NT2/D1 (cell line): ENCODE measurements around the gene CACFD1.

Experiments used
- DNase-seq: peaks from one replicate; pipeline ENCODE4 v3.0.0-alpha.2; 2011; ENCODE audit warnings: low read depth, low spot score
- H3K27me3 ChIP-seq: 2 replicates; pipeline ENCODE4 v1.6.0; 2011; ENCODE audit warnings: mild to moderate bottlenecking; ENCODE audit not compliant: insufficient read length, insufficient read depth
- H3K36me3 ChIP-seq: 2 replicates; pipeline ENCODE4 v1.6.1; 2011; ENCODE audit warnings: mild to moderate bottlenecking, low read length, mixed read lengths; ENCODE audit not compliant: insufficient read depth, insufficient read length
- H3K4me1 ChIP-seq: 2 replicates; pipeline ENCODE4 v1.5.1; 2011; ENCODE audit not compliant: insufficient read depth, insufficient read length
- H3K4me3 ChIP-seq: 2 replicates; pipeline ENCODE4 v1.5.1; 2011; ENCODE audit warnings: low read depth; ENCODE audit not compliant: insufficient read length
- H3K9ac ChIP-seq: 2 replicates; pipeline ENCODE4 v1.6.0; 2011; ENCODE audit warnings: low read depth; ENCODE audit not compliant: insufficient read length
- H3K9me3 ChIP-seq: 2 replicates; pipeline ENCODE4 v1.5.1; 2011; ENCODE audit warnings: mild to moderate bottlenecking, low read length; ENCODE audit not compliant: insufficient read depth
- SUZ12 ChIP-seq: IDR thresholded peaks from 2 replicates; pipeline ENCODE4 v1.6.1; 2011; ENCODE audit not compliant: insufficient read length, insufficient read depth; ENCODE audit errors: extremely low read depth
- YY1 ChIP-seq: IDR thresholded peaks from 2 replicates; pipeline ENCODE4 v1.6.1; 2011; ENCODE audit not compliant: insufficient read length, insufficient read depth
- ZNF274 ChIP-seq: IDR thresholded peaks from 2 replicates; pipeline ENCODE4 v1.6.1; 2011; ENCODE audit warnings: mild to moderate bottlenecking, low read depth, low read length

Gene CACFD1

GRCh38 chr9:133453651-133454050 lies 6.1 kb upstream of the CACFD1 start:
- peaks cover 15% of the 10 kb centered on the region for H3K36me3 ChIP-seq
- TF ChIP-seq YY1 (no peak), SUZ12 (no peak), ZNF274 (no peak)
- H3K4me3 ChIP-seq = no peak overlapping the region
- H3K9me3 ChIP-seq = no peaks in the 10 kb centered on the region
- no peaks in the 10 kb centered on the region for H3K27me3 ChIP-seq
- no peak overlapping the region for H3K9ac ChIP-seq
- H3K4me1 ChIP-seq = peaks cover 13% of the 10 kb centered on the region
- DNase-seq = no peak

- H3K9ac ChIP-seq = no peak overlapping the region
Observed at GRCh38 chr9:133454325-133454724, 5.5 kb upstream of the CACFD1 start.

DNA sequence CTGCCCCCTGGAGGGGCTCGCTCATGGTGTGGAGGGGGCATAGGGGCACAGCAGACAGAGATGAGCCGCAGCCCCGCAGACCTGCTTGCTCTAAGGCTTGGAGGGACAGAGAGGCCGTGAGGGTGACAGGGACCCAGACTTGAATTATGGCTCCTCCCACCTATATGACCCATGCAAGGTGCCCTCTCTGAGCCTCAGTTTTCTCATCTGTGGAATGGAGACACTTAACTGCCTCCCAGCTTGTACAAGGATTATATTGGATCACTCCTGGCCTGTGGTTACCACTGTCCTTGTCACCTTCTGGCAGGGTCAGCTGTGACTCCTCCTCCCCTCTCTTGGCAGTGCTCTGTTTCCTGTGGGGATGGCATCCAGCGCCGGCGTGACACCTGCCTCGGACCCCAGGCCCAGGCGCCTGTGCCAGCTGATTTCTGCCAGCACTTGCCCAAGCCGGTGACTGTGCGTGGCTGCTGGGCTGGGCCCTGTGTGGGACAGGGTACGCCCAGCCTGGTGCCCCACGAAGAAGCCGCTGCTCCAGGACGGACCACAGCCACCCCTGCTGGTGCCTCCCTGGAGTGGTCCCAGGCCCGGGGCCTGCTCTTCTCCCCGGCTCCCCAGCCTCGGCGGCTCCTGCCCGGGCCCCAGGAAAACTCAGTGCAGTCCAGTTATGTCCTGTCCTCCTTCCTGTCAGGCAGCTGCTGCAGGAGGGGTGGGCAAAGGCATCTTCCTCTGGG lies 4.7 kb upstream of the CACFD1 start:
- H3K27me3 ChIP-seq = no peaks in the 10 kb centered on the region
- peaks cover 15% of the 10 kb centered on the region for H3K36me3 ChIP-seq
- TF ChIP-seq SUZ12 (no peak), ZNF274 (no peak), YY1 (no peak)
- DNase-seq = no peak
- H3K9me3 ChIP-seq = no peaks in the 10 kb centered on the region
- H3K9ac ChIP-seq = no peak overlapping the region
- H3K4me1 ChIP-seq = peaks cover 12% of the 10 kb centered on the region
- H3K4me3 ChIP-seq = no peak overlapping the region

More at GRCh38 chr9:133454325-133454724, 5.5 kb upstream of the CACFD1 start:
- no peak for DNase-seq
- no peaks in the 10 kb centered on the region for H3K9me3 ChIP-seq
- no peak overlapping the region for H3K4me3 ChIP-seq
- TF ChIP-seq ZNF274 = no peak
- TF ChIP-seq YY1 = no peak
- TF ChIP-seq SUZ12 = no peak
- H3K27me3 ChIP-seq = no peaks in the 10 kb centered on the region
- peaks cover 15% of the 10 kb centered on the region for H3K36me3 ChIP-seq
- H3K4me1 ChIP-seq = peaks cover 12% of the 10 kb centered on the region

- no peak for TF ChIP-seq SUZ12
- no peak for TF ChIP-seq YY1
- no peak for TF ChIP-seq ZNF274
Observed at GRCh38 chr9:133455936-133456335, 3.8 kb upstream of the CACFD1 start.

DNA sequence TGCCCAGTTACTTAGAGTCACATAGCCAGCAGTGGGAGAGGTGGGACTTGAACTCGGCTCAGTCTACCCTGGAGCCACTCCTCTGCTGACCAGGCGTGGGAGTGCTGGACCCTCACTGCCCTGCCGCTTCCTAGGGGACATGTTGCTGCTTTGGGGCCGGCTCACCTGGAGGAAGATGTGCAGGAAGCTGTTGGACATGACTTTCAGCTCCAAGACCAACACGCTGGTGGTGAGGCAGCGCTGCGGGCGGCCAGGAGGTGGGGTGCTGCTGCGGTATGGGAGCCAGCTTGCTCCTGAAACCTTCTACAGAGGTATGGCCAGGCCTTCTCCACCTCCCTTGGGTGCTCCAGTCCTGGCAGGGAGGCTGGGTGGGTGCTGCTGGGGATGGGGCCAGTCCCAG lies 3.4 kb upstream of the CACFD1 start:
- H3K36me3 ChIP-seq = peaks cover 15% of the 10 kb centered on the region
- H3K9me3 ChIP-seq = no peaks in the 10 kb centered on the region
- TF ChIP-seq YY1 (no peak), SUZ12 (no peak)
- peaks cover 18% of the 10 kb centered on the region for H3K4me1 ChIP-seq
- no peak for DNase-seq
- no peaks in the 10 kb centered on the region for H3K27me3 ChIP-seq
- no peak overlapping the region for H3K4me3 ChIP-seq
- H3K9ac ChIP-seq = peak overlapping the region; percentile 17

More at GRCh38 chr9:133455936-133456335, 3.8 kb upstream of the CACFD1 start:
- no peak for DNase-seq
- Histone ChIP-seq H3K9ac (no peak overlapping the region), H3K36me3 (peaks cover 15% of the 10 kb centered on the region), H3K27me3 (no peaks in the 10 kb centered on the region), H3K4me3 (no peak overlapping the region), H3K9me3 (no peaks in the 10 kb centered on the region), H3K4me1 (peaks cover 14% of the 10 kb centered on the region)

DNA sequence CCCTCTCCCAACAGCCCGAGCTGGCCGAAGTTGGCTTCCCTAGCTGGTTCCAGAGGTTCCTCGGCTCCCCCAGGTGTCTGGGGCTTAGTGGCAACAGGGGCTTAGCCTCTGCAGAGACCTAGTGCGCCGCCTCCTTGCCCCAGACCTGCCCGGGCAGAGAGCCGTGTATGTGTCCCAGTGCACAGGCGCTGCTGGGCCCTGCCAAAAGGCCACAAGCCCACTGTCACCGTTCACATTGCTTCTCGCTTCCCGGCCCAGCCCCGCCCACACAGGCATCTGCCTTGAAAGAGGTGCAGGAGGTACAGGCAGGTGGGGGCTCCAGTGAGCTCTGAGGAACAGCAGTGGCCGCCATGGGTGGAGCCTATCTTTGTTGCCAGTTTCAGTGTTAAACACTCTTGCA lies 2.5 kb upstream of the CACFD1 start:
- H3K9me3 ChIP-seq = no peaks in the 10 kb centered on the region
- no peak overlapping the region for H3K4me3 ChIP-seq
- no peaks in the 10 kb centered on the region for H3K27me3 ChIP-seq
- peaks cover 15% of the 10 kb centered on the region for H3K36me3 ChIP-seq
- peaks cover 24% of the 10 kb centered on the region for H3K4me1 ChIP-seq
- DNase-seq = no peak
- peak overlapping the region; percentile 3 for H3K9ac ChIP-seq
- no peak for TF ChIP-seq SUZ12
- no peak for TF ChIP-seq YY1
- TF ChIP-seq ZNF274 = no peak

DNA sequence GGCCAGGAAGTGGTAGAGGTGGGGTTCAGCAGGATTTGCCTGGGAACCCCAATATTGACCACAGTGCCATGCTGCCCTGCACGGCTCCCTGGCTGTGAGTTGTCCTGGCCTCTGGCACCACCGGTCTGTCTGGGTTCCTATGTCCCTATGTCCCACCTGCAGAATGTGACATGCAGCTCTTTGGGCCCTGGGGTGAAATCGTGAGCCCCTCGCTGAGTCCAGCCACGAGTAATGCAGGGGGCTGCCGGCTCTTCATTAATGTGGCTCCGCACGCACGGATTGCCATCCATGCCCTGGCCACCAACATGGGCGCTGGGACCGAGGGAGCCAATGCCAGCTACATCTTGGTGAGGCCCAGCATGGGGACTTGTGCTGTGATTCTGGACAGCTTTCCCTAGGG lies 2.0 kb upstream of the CACFD1 start:
- DNase-seq = no peak
- Histone ChIP-seq H3K27me3 (no peaks in the 10 kb centered on the region), H3K9me3 (no peaks in the 10 kb centered on the region), H3K4me3 (no peak overlapping the region), H3K36me3 (peaks cover 15% of the 10 kb centered on the region), H3K4me1 (peaks cover 24% of the 10 kb centered on the region), H3K9ac (no peak overlapping the region)
- TF ChIP-seq YY1 (no peak), SUZ12 (no peak), ZNF274 (no peak)
